ENCODE data around the gene TRABD2B.
A peak's percentile ranks its signal among the peaks of the same experiment; 100 is the strongest.

The TRABD2B gene

GRCh38 chr1:47931395-47931794 lies 65.8 kb downstream of the TRABD2B start:
- DNase-seq: no peak

DNA sequence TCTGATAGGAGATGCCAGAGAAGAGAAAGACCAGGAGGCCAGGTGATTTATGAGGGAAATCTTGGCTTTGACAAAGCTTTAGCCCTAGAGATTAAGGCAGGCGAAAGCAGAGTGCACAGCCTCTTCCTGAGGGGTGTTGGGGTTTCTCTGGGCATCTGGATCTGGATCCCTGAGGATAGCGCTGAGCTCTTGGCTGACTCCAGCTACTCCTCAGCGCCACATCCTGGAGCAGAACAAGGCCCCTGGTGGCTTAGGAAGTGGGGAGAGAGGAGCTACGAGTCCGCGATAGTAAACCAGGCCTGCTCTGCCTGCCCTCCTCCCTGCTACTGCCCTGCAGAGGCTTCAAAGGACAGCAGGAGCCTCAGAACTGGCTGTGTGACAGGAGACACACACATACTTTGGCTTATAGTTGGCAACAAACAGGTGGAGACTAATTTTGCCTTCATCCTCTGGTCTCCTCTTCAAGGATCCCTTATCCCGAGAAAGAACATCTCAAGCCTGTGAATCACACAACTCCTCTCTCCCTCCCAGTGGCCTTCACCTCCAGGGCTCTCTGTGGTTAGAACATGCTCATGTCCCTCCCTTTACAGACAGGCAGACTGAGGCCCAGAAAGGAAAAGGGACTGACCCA lies 66.9 kb downstream of the TRABD2B start:
- no peak for DNase-seq

GRCh38 chr1:47927165-47927564 lies 70.0 kb downstream of the TRABD2B start:
- DNase-seq: no peak

GRCh38 chr1:47926461-47926999 lies 70.7 kb downstream of the TRABD2B start:
- DNase-seq: peak; percentile 40

DNA sequence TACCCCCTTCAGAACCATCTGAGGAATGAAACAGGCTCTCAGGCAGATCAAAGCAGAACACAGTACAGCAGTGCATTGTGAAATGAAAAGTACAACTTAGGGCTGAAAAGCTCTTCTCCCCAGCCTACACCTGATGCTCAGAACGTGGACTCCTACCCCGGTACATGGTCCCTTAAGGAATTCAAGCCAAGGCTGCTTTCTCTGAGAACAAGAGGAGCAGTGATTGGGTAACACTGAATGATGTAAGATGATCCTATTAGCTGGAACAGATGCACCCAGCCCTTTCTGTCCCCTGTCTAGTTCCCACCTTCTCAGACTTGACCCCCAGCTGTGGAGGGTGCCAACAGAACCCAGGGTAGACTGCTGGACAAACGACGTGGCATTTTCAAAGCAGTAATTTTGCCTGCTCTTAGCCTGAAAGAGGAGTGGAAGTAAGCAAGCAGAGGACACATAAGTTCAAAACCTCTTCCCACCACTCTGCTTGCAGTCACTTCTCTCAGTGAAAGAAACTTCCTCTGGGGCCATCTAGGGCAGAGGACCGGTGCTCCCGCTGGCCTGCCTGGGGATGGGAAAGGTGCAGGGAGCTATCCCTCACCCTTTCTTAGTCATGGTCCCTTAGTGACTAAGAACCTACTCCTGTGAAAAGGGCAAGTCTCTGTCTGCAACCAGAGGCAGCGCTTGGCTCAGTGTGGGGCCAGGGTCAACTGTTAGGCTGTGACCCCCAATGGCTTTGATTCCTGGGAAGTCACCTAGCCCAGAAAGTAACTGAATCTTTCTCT lies 72.7 kb downstream of the TRABD2B start:
- no peak for DNase-seq

- no peak for DNase-seq
Measured at GRCh38 chr1:47921935-47922415, 75.2 kb downstream of the TRABD2B start.

DNA sequence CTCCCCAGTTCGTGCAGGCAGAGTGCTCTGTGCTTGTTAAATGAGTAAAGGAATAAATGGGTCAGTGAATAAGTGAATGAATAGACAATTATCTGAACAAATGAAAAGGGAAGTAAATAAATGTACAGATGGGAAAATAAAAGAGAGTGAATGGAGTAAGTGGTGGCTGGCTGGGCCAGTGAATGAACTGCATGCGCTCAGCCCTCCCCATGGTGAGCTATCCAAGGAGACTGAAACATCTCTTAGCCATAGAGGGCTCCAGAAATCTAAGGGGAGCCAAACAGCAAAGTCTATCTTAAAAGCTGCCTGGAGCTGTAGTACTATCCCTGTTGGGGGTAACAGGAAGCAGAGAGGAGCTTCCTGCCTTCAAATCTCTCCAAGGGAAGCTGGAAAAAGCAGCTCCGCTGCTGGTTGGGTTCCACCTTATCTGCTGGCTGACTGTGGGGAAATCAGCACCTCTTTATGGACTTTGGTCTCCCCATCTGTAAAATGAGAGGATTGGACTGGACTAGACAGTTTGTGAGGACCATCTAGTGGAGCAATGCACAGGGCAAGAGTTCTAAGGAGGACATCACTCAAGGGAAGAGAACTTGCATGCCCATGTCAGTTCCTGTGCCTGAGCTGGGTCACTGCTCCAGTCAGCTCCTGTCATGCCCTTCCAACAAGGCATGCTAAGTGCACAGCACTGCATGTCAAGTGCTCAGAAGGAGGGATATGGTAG lies 77.9 kb downstream of the TRABD2B start:
- no peak for DNase-seq

DNA sequence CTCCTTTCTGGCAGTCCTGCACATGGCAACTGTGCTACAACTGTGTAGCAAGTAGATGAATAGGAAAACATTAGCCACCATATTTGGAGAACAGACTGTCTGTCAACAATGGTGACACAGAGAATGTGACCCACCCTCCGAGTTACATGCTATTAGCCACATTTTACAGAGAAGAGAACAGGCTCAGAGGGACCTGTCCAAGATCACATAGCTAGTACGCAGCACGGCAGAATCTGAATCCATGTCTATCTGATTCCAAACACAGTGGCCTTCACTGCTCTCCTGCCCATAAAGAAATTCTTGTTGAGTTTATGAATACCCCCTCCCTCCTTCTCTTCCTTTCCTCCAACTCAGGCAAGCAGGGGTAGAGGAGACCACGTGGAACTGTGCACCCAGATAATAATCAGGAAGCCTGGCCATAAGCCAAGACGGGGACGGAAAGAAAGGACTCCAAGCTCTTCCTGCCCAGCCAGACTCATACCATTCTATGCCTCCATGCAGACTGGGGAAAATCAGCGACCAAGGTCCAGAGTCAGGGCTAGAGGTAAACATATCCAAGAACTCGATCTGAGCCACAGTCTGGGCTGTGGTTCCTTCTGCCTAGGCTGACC lies 78.8 kb downstream of the TRABD2B start:
- no peak for DNase-seq

GRCh38 chr1:47917687-47918086 lies 79.5 kb downstream of the TRABD2B start:
- no peak for DNase-seq

DNA sequence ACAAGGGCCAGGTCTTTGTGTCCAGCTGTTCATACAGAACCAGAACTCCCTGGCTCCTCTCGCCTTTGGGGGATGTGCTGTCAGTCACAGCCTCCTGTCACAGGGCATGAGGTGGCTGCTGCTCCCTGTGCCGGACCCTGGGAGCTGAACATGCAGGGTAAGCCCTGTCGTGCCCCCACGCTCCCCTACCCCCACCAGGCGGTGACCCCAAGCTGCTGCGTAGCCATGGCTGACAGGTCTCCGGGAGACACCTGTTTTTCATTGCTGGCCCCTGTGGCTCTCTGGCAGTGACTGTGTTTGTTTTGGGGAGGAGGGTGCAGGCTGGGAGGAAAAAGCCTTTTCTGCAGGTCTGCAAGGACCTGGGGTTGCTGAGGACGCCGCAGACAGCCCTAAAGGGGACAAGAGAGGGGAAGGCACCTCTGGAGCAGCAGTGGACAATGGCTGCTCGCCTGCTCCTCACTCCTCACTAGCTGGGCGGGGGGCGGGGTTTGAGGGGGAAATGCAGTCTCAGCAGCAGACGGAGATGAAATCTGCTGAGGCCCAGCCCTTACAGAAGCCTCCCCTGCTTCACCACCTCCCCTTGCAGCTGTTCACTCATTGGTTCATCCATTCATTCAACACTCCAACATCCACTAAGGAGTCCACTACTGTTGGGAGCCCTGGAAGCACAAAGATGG lies 81.4 kb downstream of the TRABD2B start:
- no peak for DNase-seq

- DNase-seq: no peak
Measured at GRCh38 chr1:47914952-47915676, 82.1 kb downstream of the TRABD2B start.

DNA sequence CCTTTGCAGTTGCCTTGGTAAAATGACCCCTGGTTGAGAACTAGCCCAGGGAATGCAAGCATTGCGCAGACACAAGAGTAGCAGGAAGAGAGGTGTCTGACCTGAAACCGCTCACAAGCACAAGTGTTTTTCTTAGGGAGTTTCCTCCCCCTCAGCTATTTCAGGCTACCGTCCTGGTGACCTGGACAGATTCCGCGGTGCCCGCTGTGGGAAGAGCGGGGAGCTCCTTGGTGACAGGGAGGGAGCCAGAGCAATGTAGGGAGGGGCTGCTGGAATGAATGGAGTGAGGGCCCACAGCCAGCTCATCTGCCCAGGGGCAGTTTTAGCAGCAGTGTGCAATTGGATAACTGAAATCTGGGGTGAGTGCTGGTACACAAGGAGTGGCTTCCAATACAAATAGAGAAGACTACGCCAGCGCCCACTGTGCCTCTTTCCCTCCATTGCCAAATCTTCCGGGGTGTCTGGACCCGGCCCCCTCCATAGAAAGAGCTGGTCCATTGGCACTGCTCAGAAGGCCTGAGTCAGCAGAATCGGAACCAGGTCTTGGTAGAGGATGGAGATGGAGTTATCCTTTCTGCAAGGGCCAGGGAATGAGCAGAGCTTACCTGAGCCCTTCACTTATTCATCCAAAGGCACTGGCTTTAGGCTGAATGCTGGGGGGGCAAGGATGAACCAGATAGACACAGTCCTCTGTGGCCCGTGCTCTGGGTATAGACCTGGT lies 82.8 kb downstream of the TRABD2B start:
- no peak for DNase-seq

DNA sequence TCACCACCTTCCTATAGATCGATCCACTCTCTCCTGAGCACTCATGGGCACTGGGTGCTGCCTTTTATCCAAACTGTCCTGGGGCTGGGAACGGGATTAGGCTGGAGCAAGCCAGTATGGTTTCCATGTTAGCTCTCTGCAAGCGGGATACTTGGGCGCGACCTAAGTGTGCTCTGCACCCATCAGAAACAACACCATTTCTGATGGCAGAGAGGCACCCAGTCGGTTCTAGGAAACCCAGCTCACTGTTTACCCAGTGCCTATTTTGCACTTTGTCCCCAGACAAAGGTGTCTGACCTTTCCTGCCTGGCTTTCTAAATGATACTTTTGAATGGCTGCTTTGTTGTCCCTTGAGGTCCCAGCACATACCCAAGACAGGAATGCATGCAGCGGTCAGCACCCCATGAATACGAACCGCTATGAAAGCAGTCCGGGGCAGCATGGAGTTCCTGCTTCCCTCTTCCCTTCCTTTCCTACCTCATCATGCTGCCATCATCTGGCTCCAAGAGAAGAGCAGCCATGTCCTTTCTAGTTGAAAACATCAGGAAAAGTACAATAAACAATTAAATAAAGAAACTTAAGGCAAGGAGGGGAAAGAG lies 83.9 kb downstream of the TRABD2B start:
- DNase-seq: no peak

DNA sequence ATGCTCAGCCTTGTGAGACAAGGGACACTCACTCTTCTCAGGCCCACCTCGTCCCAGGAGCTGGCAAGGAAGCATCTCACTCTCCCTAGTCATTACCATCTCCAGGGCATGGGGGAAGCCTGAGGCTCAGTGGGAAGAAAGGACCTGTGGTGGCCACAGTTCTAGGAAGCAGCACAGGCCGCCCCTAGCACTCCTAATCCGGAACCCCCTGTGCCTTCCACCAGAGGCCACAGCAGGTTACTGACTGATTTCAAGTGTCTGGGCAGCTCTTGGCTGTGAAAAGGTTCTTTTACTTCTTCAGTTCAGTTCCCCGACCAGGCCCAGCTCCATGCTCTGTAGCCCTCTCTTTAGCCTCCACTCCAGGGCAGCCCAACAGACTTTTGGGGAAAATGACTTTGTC lies 84.4 kb downstream of the TRABD2B start:
- DNase-seq: no peak

DNA sequence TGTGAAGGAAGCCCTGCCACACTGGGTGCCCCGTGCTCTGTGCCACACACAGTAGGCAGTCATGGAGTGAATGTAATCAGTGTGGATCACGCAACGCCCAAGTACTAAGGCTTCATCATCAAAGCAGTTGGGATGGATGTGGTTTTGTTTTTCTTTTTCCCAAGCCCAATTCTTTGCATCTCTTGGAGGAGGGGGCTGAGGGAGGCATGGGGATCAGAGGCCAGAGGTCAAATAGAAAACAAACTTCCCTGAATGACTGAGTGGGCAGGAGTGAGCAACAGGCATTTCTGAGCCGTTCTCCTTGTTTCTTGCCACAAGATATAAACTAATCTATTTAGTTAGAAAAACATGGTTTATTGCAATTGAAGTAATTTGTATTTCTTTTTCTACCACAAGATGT lies 85.3 kb downstream of the TRABD2B start:
- no peak for DNase-seq

GRCh38 chr1:47911424-47911823 lies 85.8 kb downstream of the TRABD2B start:
- DNase-seq: no peak

DNA sequence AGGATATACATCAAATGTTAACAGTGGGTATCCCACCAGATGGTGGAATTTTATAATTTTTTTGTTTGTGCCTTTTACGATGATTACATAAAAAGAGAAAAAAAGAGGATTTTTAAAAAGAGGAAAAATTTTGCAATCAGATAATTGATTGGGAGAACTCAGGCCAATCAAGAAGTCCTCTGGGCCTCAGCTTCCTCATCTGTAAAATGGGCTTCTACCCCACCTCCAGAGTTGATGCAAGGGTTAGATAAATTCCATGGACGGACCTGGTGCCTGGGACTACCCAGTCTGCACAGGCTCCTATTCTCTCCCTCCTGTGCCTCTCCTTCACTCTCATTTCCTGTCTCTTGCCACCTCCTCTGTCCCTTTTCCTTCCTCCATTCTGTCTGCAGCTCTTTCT lies 88.9 kb downstream of the TRABD2B start:
- no peak for DNase-seq

DNA sequence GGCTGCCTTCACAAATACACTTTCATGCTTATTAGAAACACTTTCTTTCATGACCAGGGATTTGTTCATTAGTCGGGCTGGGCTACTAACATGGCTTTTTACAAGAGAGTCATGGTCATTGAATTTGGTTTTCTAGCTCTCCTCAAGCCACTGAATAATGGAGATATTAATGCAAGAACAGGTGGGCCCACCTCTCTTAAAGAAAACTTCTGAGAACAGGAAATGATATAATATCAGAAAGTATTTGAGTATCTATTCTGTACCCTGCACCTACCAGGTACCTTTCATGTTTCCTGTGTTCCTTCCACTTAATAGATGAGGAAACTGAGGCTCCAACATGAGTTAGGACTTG lies 90.0 kb downstream of the TRABD2B start:
- DNase-seq: no peak

DNA sequence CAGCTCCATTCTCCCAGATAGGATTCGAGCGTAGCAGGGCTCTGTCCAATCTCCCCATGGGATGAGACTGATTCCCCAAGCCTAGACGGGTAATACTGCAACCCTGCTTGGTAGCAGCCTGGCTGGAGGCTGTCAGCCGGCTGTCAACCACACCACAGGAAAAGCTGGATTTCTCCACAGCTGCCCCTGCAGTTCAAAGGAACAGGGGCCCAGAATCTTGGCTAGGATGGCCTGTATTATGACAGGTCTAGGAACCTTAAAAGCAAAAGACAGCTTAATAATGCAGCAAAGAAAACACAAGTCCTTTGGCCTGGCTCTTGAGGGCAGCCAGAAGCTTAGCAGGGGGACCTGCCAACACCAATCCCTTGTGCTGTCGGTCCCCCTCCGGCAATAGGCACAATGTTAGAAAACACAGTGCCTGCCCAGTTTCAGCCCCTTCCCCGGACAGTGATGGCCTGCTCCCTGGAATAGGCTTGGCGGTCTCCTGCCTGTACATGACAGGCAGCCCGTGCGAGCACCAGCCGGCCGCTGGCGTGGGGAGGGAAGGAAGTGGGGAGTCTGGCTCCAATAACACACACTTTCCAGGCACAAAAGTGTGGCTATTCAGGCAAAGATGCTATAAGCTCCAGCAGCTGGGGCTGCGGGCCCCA lies 90.5 kb downstream of the TRABD2B start:
- DNase-seq: no peak

GRCh38 chr1:47906009-47906432 lies 91.2 kb downstream of the TRABD2B start:
- DNase-seq: peak; percentile 56

Measured in NCI-H226 (cell line).